HUES6 (cell line): ENCODE measurements around the gene NPBWR2.

Experiments used
- H3K27ac ChIP-seq: 2 replicates; pipeline ENCODE4 v1.7.0; 2013; ENCODE audit warnings: low read depth, mild to moderate bottlenecking, low read length, inconsistent platforms
- H3K27me3 ChIP-seq: 2 replicates; pipeline ENCODE4 v1.6.1; 2013; ENCODE audit warnings: low read length; ENCODE audit not compliant: control insufficient read depth, insufficient read depth
- H3K36me3 ChIP-seq: 2 replicates; pipeline ENCODE4 v1.6.1; 2013; ENCODE audit warnings: low read length; ENCODE audit not compliant: control insufficient read depth, insufficient read depth
- H3K4me1 ChIP-seq: 2 replicates; pipeline ENCODE4 v1.6.1; 2013; ENCODE audit warnings: low read length; ENCODE audit not compliant: control insufficient read depth, insufficient read depth
- H3K4me3 ChIP-seq: 2 replicates; pipeline ENCODE4 v1.5.1; 2013; ENCODE audit warnings: low read depth, low read length
- H3K9ac ChIP-seq: one replicate; pipeline ENCODE4 v1.6.1; 2013; ENCODE audit warnings: mild to moderate bottlenecking, low read length
- H3K9me3 ChIP-seq: 2 replicates; pipeline ENCODE4 v1.6.1; 2013; ENCODE audit warnings: low read depth, low read length; ENCODE audit not compliant: control insufficient read depth, insufficient read depth

NPBWR2 gene

GRCh38 chr20:64080013-64080812 lies 27.2 kb downstream of the NPBWR2 start, which contains the start of gene OPRL1:
TSS of gene OPRL1 (plus strand) at chr20:64080082. CDS start at chr20:64092721, 12,639 bp downstream.
- Histone ChIP-seq H3K4me3 (peak within 1 kb of the TSS; percentile 87), H3K9me3 (no peaks in the 10 kb centered on the region), H3K9ac (peak within 1 kb of the TSS; percentile 46), H3K27ac (no peak within 1 kb of the TSS), H3K27me3 (peaks cover 48% of the 10 kb centered on the region), H3K4me1 (peaks cover 31% of the 10 kb centered on the region), H3K36me3 (no peaks in the 10 kb centered on the region)

DNA sequence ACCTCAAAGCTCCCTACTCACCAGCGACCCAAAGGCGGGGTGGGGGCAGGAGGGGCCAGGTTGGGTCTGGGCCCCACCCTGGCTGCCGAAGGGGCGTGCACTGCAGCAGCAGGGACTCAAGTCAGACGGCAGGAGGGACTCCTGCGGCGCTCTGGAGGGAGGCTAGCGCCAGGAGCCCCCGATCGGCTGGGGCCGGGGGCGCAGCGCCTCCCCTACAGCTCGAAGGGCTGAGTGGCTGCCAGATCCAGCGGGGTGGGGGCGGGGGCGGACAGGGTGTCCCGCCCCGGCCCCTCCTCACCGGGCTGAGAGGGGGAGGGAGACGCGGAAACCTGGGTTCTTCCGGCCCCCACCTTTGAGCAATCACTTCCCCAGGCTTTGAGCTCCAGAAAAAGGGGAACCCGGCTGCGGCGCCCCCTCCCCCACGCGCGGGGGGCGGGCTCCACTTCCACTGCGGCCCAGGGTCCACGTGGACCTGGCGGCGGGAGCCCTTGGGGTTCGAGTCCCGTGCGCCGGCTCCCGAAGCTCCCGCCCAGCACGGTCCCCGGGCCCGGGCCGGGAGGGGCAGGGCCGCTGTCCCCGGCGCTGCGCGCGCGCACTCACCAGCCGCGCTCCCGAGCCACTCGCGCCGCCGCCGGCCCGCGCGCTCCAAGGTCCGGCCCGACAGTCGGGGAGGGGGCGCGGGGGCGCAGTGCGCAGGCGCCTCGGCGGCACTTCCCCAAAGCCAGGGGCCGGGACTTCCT lies 27.9 kb downstream of the NPBWR2 start, which contains the start of gene RGS19:
Gene RGS19, minus strand, starts transcription at position 246 of the 740 bp plus-strand sequence. CDS start 2,632 bp downstream, outside the sequence.
- Histone ChIP-seq H3K27me3 (peaks cover 40% of the 10 kb centered on the region), H3K4me1 (peaks cover 29% of the 10 kb centered on the region), H3K36me3 (no peaks in the 10 kb centered on the region), H3K4me3 (peak within 1 kb of the TSS; percentile 87), H3K9me3 (no peaks in the 10 kb centered on the region), H3K27ac (no peak within 1 kb of the TSS), H3K9ac (peak within 1 kb of the TSS; percentile 46)

DNA sequence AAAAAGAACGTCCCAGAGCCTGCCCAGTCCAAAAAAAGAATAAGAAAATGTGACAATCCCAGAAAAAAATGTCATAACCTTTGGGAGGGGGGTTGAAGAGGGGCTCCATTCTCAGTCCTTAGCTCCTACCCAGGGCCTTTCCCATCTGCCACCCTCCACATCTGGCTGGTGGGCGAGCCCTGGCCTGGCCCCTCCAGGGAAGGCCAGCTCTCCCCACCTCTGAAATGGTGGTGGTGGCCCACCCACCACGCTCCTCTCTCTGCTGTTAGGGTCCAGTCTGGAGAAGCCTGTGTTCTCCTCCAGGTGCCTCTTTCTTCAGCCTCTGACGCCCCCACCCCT lies 28.5 kb downstream of the NPBWR2 start:
- H3K36me3 ChIP-seq, result peaks cover 4% of the 10 kb centered on the region; the same call in 1 of the 2 replicates
- peak overlapping the region; percentile 72 for H3K4me3 ChIP-seq
- no peaks in the 10 kb centered on the region for H3K9me3 ChIP-seq
- peak overlapping the region; percentile 46 for H3K9ac ChIP-seq
- H3K27me3 ChIP-seq, result peaks cover 35% of the 10 kb centered on the region
- peaks cover 27% of the 10 kb centered on the region for H3K4me1 ChIP-seq
- no peak overlapping the region for H3K27ac ChIP-seq

- no peak overlapping the region for H3K9ac ChIP-seq
- H3K4me3 ChIP-seq, result no peak overlapping the region
- no peak overlapping the region for H3K27ac ChIP-seq
These were observed 29.4 kb downstream of the NPBWR2 start for GRCh38 chr20:64077876-64078551.

GRCh38 chr20:64077541-64077875 lies 29.9 kb downstream of the NPBWR2 start:
- Histone ChIP-seq H3K4me1 (peaks cover 22% of the 10 kb centered on the region), H3K27me3 (peaks cover 23% of the 10 kb centered on the region; the same call in 1 of the 2 replicates), H3K9me3 (no peaks in the 10 kb centered on the region), H3K9ac (no peak overlapping the region), H3K36me3 (peaks cover 9% of the 10 kb centered on the region; the same call in 1 of the 2 replicates), H3K27ac (no peak overlapping the region), H3K4me3 (no peak overlapping the region)

More at GRCh38 chr20:64077876-64078551, 29.4 kb downstream of the NPBWR2 start:
- Histone ChIP-seq H3K4me1 (peaks cover 23% of the 10 kb centered on the region), H3K27me3 (peaks cover 27% of the 10 kb centered on the region), H3K9me3 (no peaks in the 10 kb centered on the region), H3K36me3 (peaks cover 6% of the 10 kb centered on the region; the same call in 1 of the 2 replicates)

DNA sequence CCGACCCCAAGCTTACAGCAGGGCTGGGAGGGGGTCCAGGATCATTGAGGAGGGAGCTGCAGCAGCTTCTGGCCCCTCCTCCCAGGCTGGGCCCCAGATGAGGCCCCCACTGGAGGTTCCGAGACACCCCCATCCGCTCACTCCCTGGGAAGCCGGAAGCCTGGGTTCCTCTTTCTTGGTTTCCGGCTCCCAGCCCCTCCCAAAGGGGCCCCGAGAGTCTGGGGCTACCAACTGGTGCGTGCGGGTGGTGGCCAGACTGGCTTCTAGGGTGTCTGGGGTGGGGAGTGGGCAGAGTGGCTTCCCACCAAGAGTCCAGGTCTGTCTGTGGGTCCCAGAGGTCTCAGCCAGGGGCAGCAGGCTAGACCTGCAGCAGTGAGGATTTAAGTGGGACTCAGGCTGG lies 30.3 kb downstream of the NPBWR2 start:
- peaks cover 19% of the 10 kb centered on the region; the same call in 1 of the 2 replicates for H3K27me3 ChIP-seq
- no peak overlapping the region for H3K4me3 ChIP-seq
- H3K27ac ChIP-seq, result no peak overlapping the region
- peaks cover 18% of the 10 kb centered on the region for H3K4me1 ChIP-seq
- no peaks in the 10 kb centered on the region for H3K9me3 ChIP-seq
- peaks cover 14% of the 10 kb centered on the region for H3K36me3 ChIP-seq
- no peak overlapping the region for H3K9ac ChIP-seq

DNA sequence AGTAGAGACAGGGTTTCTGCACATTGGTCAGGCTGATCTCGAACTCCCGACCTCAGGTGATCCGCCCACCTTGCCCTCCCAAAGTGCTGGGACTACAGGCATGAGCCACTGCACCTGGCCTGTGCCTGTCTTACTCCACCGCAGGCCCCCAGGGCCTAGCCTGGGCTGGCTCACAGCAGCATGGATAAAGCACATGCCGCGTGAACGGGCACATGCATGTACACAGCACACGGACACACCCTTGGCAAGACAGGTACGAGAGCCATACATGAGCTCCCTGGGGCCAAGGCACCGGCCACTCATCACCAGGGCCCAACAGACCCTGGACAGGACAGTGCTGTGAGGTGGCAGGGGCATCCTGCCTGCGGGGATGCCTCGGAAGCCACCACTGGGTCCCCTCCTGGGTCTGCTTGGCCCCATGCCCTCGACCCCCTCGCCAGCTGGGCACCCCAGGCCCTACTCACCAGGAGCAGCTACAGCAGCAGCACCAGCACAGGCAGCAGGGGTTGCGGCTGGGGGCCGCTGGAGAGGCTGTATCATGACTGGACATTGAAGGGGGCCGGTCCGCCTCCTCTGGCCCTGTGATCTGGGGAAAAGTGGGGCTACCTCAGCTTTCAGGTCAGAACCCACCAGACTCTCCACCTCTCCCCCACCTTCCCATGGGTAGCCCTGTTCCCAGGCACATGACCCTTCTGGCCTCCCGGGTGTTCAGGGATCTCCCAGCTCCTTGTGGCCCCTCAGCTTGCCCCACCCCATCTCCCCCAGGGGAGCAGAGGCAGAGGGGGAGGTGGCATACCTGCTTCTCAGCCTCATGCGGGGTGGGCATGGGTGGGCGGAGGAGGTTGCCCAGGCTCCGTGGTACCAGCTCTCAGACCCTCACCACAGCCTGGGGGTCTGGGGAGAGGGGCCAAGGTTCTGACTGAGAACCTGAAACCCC lies 31.0 kb downstream of the NPBWR2 start:
- H3K4me3 ChIP-seq, result no peak overlapping the region

DNA sequence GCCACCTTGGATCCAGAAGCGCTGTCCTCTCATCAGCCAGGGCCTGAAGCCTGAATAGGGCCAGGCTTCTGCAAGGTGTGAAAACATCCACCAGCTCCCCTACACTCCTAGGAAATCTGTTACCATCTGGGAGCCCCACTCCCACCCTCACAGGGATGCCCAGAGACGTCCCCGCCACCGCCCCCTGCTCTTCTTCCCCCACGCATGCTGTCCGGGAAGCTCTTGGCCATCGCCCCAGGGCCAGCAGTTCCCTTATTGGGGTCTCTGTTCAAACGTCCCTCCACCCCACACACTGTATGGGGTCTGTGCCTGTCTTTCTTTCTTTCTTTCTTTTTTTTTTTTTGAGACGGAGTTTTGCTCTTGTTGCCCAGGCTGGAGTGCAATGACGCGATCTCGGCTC lies 31.8 kb downstream of the NPBWR2 start:
- no peak overlapping the region for H3K4me3 ChIP-seq
- H3K27ac ChIP-seq, result no peak overlapping the region
- H3K4me1 ChIP-seq, result peaks cover 16% of the 10 kb centered on the region; the same call in 1 of the 2 replicates
- no peaks in the 10 kb centered on the region for H3K9me3 ChIP-seq
- peaks cover 6% of the 10 kb centered on the region; the same call in 1 of the 2 replicates for H3K27me3 ChIP-seq
- no peak overlapping the region for H3K9ac ChIP-seq
- peaks cover 15% of the 10 kb centered on the region for H3K36me3 ChIP-seq

More for the DNA sequence above, 31.0 kb downstream of the NPBWR2 start:
- Histone ChIP-seq H3K4me1 (peaks cover 17% of the 10 kb centered on the region; the same call in 1 of the 2 replicates), H3K36me3 (peaks cover 15% of the 10 kb centered on the region), H3K9me3 (no peaks in the 10 kb centered on the region), H3K27ac (no peak overlapping the region), H3K27me3 (peaks cover 12% of the 10 kb centered on the region; the same call in 1 of the 2 replicates), H3K9ac (no peak overlapping the region)

DNA sequence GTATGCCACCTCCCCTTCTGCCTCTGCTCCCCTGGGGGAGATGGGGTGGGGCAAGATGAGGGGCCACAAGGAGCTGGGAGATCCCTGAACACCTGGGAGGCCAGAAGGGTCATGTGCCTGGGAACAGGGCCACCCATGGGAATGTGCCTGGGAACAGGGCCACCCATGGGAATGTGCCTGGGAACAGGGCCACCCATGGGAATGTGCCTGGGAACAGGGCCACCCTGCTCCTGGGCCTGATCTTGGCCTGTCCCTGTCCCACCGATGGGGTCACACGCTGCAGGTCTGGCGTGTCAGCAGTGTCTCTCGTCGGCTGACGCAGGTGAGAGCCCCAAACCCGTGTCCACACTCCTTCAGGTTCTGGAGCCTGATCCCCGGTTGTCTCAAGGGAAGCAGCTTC lies 32.4 kb downstream of the NPBWR2 start:
- H3K4me1 ChIP-seq, result peaks cover 12% of the 10 kb centered on the region; the same call in 1 of the 2 replicates

More for the DNA sequence above, 32.4 kb downstream of the NPBWR2 start:
- Histone ChIP-seq H3K27me3 (peaks cover under 1% of the 10 kb centered on the region; the same call in 1 of the 2 replicates), H3K27ac (no peak overlapping the region), H3K36me3 (peaks cover 15% of the 10 kb centered on the region), H3K9me3 (no peaks in the 10 kb centered on the region), H3K4me3 (no peak overlapping the region), H3K9ac (no peak overlapping the region)
